ENCODE measurements around the gene SETD5. TPM values are rescaled to one million over a fixed set of nuclear protein-coding genes. Genes with fewer than 3 reads are reported as not detected.
"Not testable (repeated sequence)": the region's sequence is repeated elsewhere in the genome, so short reads cannot be mapped to it uniquely, and the experiment has no call there.

SETD5 gene
- total RNA-seq, 1 donor from 2014 or later: 25.5 TPM

- peak; percentile 74 to 76 for DNase-seq (ENCODE audit: low read depth in 2 of 2)
Measured at GRCh38 chr3:9455596-9456131, 58.2 kb downstream of the SETD5 start.

- no peak for DNase-seq (ENCODE audit: low read depth in 2 of 2)
Measured at GRCh38 chr3:9467451-9467850, 70.0 kb downstream of the SETD5 start.

- no peak for DNase-seq (ENCODE audit: low read depth in 2 of 2)
Measured at GRCh38 chr3:9468460-9468859, 71.0 kb downstream of the SETD5 start.

GRCh38 chr3:9469986-9470385 lies 72.6 kb downstream of the SETD5 start:
- no peak for DNase-seq (ENCODE audit: low read depth in 2 of 2)

- no peak for DNase-seq (ENCODE audit: low read depth in 2 of 2)
Measured at GRCh38 chr3:9473496-9474065, 76.2 kb downstream of the SETD5 start.

- DNase-seq (ENCODE audit: low read depth in 2 of 2): no peak
Measured at GRCh38 chr3:9474482-9474881, 77.1 kb downstream of the SETD5 start.

GRCh38 chr3:9476935-9477334 lies 79.5 kb downstream of the SETD5 start:
- DNase-seq (ENCODE audit: low read depth in 2 of 2): no peak

GRCh38 chr3:9480265-9480664 lies 82.8 kb downstream of the SETD5 start:
- DNase-seq (ENCODE audit: low read depth in 2 of 2): no peak

GRCh38 chr3:9485248-9485647 lies 87.8 kb downstream of the SETD5 start:
- no peak for DNase-seq (ENCODE audit: low read depth in 2 of 2)

GRCh38 chr3:9491506-9491905 lies 94.1 kb downstream of the SETD5 start:
- no peak for DNase-seq (ENCODE audit: low read depth in 2 of 2)

- not testable (repeated sequence) for DNase-seq (ENCODE audit: low read depth in 2 of 2)
Measured at GRCh38 chr3:9494036-9494435, 96.6 kb downstream of the SETD5 start.

- DNase-seq (ENCODE audit: low read depth in 2 of 2): no peak
Measured at GRCh38 chr3:9496893-9497292, 99.5 kb downstream of the SETD5 start.

GRCh38 chr3:9497821-9498565 lies 100.6 kb downstream of the SETD5 start:
- no peak for DNase-seq (ENCODE audit: low read depth in 2 of 2)

- no peak for DNase-seq (ENCODE audit: low read depth in 2 of 2)
Measured at GRCh38 chr3:9498781-9499180, 101.4 kb downstream of the SETD5 start.

- DNase-seq (ENCODE audit: low read depth in 2 of 2): no peak
Measured at GRCh38 chr3:9499455-9500107, 102.2 kb downstream of the SETD5 start.

- DNase-seq (ENCODE audit: low read depth in 2 of 2): peak; percentile 20 to 70
Measured at GRCh38 chr3:9500108-9501050, 103.0 kb downstream of the SETD5 start.

- DNase-seq (ENCODE audit: low read depth in 2 of 2): no peak
Measured at GRCh38 chr3:9501226-9501625, 103.8 kb downstream of the SETD5 start.

GRCh38 chr3:9503283-9503682 lies 105.9 kb downstream of the SETD5 start:
- peak; percentile 52 to 77 for DNase-seq (ENCODE audit: low read depth in 2 of 2)

- no peak for DNase-seq (ENCODE audit: low read depth in 2 of 2)
Measured at GRCh38 chr3:9507586-9508578, 110.5 kb downstream of the SETD5 start.

- DNase-seq (ENCODE audit: low read depth in 2 of 2): no peak
Measured at GRCh38 chr3:9508781-9509180, 111.4 kb downstream of the SETD5 start.
